Brain pericyte (primary cell): Measurements from ENCODE around the gene IL11.

ENCODE experiments used
- DNase-seq: peaks from one replicate; pipeline ENCODE4 v3.0.0-alpha.2; 2012; ENCODE audit warnings: low read depth, low spot score

IL11 gene

GRCh38 chr19:55372316-55373081, 2.2 kb upstream of the IL11 start:
- DNase-seq, result no peak

- DNase-seq, result no peak
Observed at GRCh38 chr19:55369653-55370304, 484 bp downstream of the IL11 start.

GRCh38 chr19:55368701-55369563, 1.3 kb downstream of the IL11 start:
- DNase-seq, result no peak

GRCh38 chr19:55368106-55368505, 2.2 kb downstream of the IL11 start:
- no peak for DNase-seq

- no peak for DNase-seq
Observed at GRCh38 chr19:55366790-55367189, 3.5 kb downstream of the IL11 start.

- DNase-seq, result no peak
Observed at GRCh38 chr19:55365964-55366363, 4.3 kb downstream of the IL11 start.

- no peak for DNase-seq
Observed at GRCh38 chr19:55365245-55365644, 5.0 kb downstream of the IL11 start.

- DNase-seq, result no peak
Observed at GRCh38 chr19:55362990-55363716, 7.1 kb downstream of the IL11 start, which contains the start of gene GARIN5B. Gene GARIN5B, minus strand, starts transcription at chr19:55363260. Its CDS starts 194 bp downstream, at chr19:55363066.

DNA sequence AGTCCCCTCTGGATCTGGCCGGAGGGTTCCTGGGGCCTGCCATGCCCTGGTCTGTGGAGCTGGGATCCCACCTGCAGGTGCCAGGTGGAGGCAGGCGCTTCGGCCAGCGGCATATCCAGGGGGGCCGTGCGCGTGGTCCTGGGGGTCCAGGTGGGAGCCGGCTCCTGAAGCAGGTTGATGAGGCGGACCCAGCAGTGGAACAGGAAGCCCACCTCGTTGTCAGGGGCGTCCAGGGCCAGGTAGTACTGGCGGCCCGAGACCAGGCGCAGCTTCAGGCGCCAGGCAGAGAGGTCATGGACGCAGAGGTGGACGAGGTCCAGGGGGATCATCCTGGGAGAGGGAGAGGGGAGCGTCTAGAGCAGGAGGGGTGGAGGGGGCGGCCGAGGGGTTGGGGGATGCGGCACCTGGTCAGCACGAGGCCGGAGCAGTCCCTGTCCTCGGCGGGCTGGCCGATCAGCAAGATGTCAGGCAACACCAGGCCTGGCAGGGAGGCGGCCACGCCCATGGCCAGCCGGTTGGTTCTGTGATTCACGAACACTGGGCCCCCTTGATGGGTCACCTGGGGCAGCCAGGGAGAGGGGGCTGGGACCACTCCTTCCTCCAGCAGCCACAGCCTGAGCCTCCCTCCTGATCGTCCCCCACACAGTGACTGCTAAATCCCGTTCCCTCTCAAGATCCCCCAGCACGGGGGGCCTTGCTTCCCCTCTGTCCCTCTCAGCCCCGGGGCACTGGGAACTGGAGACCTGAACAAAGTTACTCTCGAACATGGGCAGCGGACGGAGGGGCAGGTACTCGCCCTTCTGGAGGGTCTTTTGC, 7.9 kb downstream of the IL11 start:
- no peak for DNase-seq

- DNase-seq, result no peak
Observed at GRCh38 chr19:55360902-55361301, 9.4 kb downstream of the IL11 start.

- DNase-seq, result no peak
Observed at GRCh38 chr19:55358943-55359908, 11.0 kb downstream of the IL11 start.

- no peak for DNase-seq
Observed at GRCh38 chr19:55358493-55358892, 11.8 kb downstream of the IL11 start.

GRCh38 chr19:55355213-55355821, 14.9 kb downstream of the IL11 start:
- DNase-seq, result no peak

DNA sequence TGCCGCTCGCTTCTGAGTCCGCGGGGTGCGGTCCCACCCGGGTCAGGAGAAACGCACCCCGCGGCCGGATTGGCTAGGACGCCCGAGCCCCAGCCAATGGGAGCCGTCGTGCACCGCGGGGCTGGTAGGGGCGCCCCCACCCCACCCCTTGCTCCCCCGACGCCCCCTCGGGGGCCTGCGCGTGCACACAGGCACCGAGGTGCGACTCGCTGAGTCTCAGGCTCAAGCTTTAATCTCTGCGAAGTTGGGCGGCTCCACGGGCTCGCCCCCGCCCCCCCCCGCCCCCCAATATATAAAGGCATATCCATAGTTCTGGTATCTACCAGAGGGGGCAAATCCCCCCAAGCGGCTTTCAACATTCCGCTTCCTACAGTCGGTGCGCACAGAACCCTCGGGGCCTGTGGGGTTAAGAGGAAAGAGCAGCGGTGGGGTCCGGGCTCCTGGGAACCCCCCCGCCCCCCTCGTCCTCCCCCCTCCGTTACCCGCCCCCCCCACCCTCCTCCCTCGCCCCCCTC, 15.5 kb downstream of the IL11 start, which contains the start of gene COX6B2:
Gene COX6B2, minus strand, starts transcription at position 22 of the 515 bp plus-strand sequence. CDS start 198 bp downstream, outside the sequence.
- DNase-seq, result no peak

DNA sequence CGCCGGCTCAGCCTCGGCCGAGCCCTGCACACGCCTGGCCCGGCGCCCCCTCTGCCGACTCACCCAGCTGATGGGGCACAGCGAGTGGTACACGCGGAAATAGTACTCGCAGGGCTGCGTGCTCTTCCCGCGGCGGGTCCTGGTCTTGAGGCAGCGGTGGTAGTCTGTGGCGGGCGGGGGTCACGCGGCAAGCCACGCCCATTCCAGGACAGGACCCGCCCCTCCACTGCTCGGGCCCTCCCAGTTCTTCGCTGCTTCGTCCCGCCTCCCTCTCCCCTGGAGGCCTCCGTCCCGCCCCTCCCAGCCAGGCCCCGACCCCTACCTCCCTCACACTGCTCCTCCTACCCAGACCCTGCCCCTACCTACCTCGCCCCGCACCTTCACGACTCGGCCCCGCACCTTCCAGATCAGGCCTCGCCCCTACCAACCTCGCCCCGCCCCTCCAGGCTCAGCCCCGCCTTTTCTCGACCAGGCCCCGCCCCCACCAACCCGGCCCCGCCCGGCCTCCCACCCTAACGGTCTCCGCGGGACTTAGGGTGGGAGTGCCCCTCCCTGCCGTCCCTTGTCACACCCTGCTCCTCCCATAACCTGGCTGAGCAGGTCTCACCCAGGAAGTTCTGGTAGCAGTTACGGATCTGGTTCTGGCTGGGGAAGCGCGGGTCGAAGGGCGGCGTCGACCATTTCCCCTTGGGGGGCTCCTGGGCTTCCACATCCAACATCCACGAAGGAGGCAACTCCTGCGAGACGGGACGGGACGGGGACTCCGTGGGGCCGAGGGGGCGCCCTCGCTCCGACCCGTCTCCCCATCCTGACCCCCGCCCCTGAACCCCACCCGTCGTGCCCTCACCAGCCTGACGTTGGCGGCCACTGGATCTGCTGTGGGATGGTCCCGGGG, 16.2 kb downstream of the IL11 start:
- no peak for DNase-seq

- no peak for DNase-seq
Observed at GRCh38 chr19:55353356-55353802, 16.9 kb downstream of the IL11 start.

- no peak for DNase-seq
Observed at GRCh38 chr19:55352549-55353145, 17.6 kb downstream of the IL11 start.
